SK-N-MC (cell line): ENCODE measurements around the gene OPN1MW.
"Not testable (repeated sequence)": the region's sequence is repeated elsewhere in the genome, so short reads cannot be mapped to it uniquely, and the experiment has no call there.

Experiments
- FOXP2 ChIP-seq: optimal IDR thresholded peaks from 2 replicates; pipeline ENCODE3; 2011; ENCODE audit warnings: mild to moderate bottlenecking, moderate library complexity; ENCODE audit not compliant: insufficient read depth; ENCODE audit errors: extremely low read length, control extremely low read depth
- POLR2AphosphoS5 ChIP-seq: IDR thresholded peaks from 2 replicates; pipeline ENCODE4 v1.6.1; 2012; ENCODE audit warnings: mild to moderate bottlenecking, low read depth, low read length, borderline replicate concordance

- not testable (repeated sequence) for TF ChIP-seq POLR2AphosphoS5, FOXP2
Observed at GRCh38 chrX:154194316-154194715, 11.9 kb downstream of the OPN1MW start.
